22Rv1 (cell line): Measurements from ENCODE around the gene SLC38A1.

Source experiments
- H3K27ac ChIP-seq: fragments of 450-650 bp; 2 replicates; pipeline ENCODE4 v1.5.1; 2017
- ZFX ChIP-seq: fragments of 450-650 bp; IDR thresholded peaks from 2 replicates; pipeline ENCODE4 v1.6.1; 2017; ENCODE audit warnings: antibody characterized with exemption, borderline replicate concordance
- TF ChIP-seq, protein P1 (sequence below): fragments of 450-650 bp; IDR thresholded peaks from 2 replicates; pipeline ENCODE4 v1.5.1; 2017; ENCODE audit warnings: mild to moderate bottlenecking

The SLC38A1 gene

GRCh38 chr12:46240436-46240835, 28.4 kb downstream of the SLC38A1 start:
- no peak for TF ChIP-seq ZFX
- TF ChIP-seq, protein P1, sequence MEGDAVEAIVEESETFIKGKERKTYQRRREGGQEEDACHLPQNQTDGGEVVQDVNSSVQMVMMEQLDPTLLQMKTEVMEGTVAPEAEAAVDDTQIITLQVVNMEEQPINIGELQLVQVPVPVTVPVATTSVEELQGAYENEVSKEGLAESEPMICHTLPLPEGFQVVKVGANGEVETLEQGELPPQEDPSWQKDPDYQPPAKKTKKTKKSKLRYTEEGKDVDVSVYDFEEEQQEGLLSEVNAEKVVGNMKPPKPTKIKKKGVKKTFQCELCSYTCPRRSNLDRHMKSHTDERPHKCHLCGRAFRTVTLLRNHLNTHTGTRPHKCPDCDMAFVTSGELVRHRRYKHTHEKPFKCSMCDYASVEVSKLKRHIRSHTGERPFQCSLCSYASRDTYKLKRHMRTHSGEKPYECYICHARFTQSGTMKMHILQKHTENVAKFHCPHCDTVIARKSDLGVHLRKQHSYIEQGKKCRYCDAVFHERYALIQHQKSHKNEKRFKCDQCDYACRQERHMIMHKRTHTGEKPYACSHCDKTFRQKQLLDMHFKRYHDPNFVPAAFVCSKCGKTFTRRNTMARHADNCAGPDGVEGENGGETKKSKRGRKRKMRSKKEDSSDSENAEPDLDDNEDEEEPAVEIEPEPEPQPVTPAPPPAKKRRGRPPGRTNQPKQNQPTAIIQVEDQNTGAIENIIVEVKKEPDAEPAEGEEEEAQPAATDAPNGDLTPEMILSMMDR, result no peak

GRCh38 chr12:46238821-46239220, 30.0 kb downstream of the SLC38A1 start:
- no peak overlapping the region for H3K27ac ChIP-seq
- TF ChIP-seq, protein P1, result no peak
- TF ChIP-seq ZFX, result no peak

More at GRCh38 chr12:46240436-46240835, 28.4 kb downstream of the SLC38A1 start:
- H3K27ac ChIP-seq, result no peak overlapping the region

GRCh38 chr12:46237371-46238045, 31.3 kb downstream of the SLC38A1 start:
- TF ChIP-seq, protein P1, result no peak
- no peak for TF ChIP-seq ZFX
- no peak overlapping the region for H3K27ac ChIP-seq

DNA sequence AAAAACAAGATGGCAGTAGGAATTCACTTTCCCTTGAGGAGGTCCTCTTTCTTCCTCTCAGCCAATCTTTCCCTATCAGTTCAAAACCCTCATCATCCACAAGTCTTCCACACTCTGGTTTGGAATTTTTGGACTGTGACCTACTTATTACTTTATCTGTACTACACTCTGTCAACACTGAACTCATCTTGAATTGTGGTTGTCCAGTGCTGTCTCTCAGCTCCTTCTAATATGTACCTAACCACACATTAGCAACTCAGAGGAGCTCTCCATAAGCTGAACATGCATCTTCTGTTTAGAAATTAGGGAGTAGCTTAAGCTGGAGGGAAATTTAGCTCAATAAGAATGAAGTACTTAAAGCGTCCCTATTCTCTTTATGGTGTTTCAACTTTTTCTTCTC, 34.8 kb downstream of the SLC38A1 start:
- H3K27ac ChIP-seq, result no peak overlapping the region
- TF ChIP-seq, protein P1, result no peak
- no peak for TF ChIP-seq ZFX

DNA sequence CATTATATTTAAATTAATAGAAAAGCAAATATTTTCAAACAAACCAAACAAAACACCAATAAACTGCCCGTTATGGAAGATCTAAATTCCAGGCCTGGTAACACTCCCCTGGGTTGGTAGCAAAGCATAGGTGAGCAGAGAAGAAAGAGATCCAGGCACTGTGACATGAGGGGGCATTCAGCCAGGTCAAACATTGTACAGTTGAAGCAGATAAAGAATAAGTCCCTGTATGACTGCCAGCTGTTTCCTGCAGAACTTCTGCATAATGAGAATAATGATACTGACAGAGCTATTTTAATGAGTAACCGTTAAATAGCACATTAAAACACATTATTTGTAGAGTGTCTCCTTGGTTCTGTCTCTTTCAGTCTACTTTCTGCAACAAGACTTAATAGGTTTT, 35.4 kb downstream of the SLC38A1 start:
- no peak overlapping the region for H3K27ac ChIP-seq
- no peak for TF ChIP-seq ZFX
- TF ChIP-seq, protein P1, result no peak

GRCh38 chr12:46230983-46231382, 37.9 kb downstream of the SLC38A1 start:
- TF ChIP-seq, protein P1, result no peak
- TF ChIP-seq ZFX, result no peak
- H3K27ac ChIP-seq, result no peak overlapping the region

DNA sequence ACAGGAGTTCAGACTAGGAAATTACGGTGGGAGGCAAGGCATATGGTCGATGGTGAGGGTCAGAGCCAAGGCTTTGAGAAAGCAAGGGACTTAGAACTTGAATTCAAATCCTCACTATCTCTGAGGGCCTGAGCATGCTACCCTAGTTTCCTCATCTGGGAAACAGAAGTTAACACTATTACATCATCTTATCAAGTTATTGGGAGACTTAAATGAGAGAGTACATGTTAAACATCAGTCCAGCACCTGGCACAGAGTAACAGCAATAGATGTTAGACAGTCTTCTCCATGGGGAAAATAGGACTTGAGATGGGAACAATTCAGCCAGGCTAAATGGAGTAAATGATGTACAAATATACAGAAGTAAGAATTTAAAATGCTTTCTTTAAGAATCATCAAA, 38.5 kb downstream of the SLC38A1 start:
- H3K27ac ChIP-seq, result no peak overlapping the region
- no peak for TF ChIP-seq ZFX
- TF ChIP-seq, protein P1, result no peak
